ENCODE data around the gene OR51B4. TPM values are rescaled to one million over a fixed set of nuclear protein-coding genes. Genes with fewer than 3 reads are reported as not detected.

Gene OR51B4
- total RNA-seq, 2 donors from 2014 or later, result not detected

- Mint-ChIP-seq H3K27me3 (peaks cover 10% of the 10 kb centered on the region), H3K27ac (no peak overlapping the region), H3K4me3 (no peak overlapping the region), H3K4me1 (no peaks in the 10 kb centered on the region), H3K36me3 (ENCODE audit: low read depth) (no peaks in the 10 kb centered on the region)
- DNase-seq (no peak), ATAC-seq (no peak)
- no peaks in the 10 kb centered on the region for H3K9me3 ChIP-seq (ENCODE audit: control insufficient read depth, low read length, poor library complexity, severe bottlenecking)
Measured at GRCh38 chr11:5288906-5289550, 12.7 kb downstream of the OR51B4 start.

GRCh38 chr11:5288108-5288905 is 13.4 kb downstream of the OR51B4 start:
- H3K27ac Mint-ChIP-seq, result no peak overlapping the region
- no peak for ATAC-seq
- no peak overlapping the region for H3K4me3 Mint-ChIP-seq
- no peaks in the 10 kb centered on the region for H3K9me3 ChIP-seq (ENCODE audit: control insufficient read depth, low read length, poor library complexity, severe bottlenecking)
- H3K4me1 Mint-ChIP-seq, result no peaks in the 10 kb centered on the region
- H3K27me3 Mint-ChIP-seq, result peaks cover 10% of the 10 kb centered on the region
- no peaks in the 10 kb centered on the region for H3K36me3 Mint-ChIP-seq (ENCODE audit: low read depth)
- no peak for DNase-seq

GRCh38 chr11:5286901-5287300 is 14.8 kb downstream of the OR51B4 start:
- Mint-ChIP-seq H3K36me3 (ENCODE audit: low read depth) (no peaks in the 10 kb centered on the region), H3K4me1 (no peaks in the 10 kb centered on the region), H3K4me3 (no peak overlapping the region), H3K27ac (no peak overlapping the region), H3K27me3 (peaks cover 10% of the 10 kb centered on the region)
- ATAC-seq (no peak), DNase-seq (no peak)
- H3K9me3 ChIP-seq (ENCODE audit: control insufficient read depth, low read length, poor library complexity, severe bottlenecking), result no peaks in the 10 kb centered on the region

GRCh38 chr11:5286351-5286750 is 15.4 kb downstream of the OR51B4 start:
- Mint-ChIP-seq H3K27me3 (peaks cover 10% of the 10 kb centered on the region), H3K4me1 (no peaks in the 10 kb centered on the region), H3K36me3 (ENCODE audit: low read depth) (no peaks in the 10 kb centered on the region), H3K4me3 (no peak overlapping the region), H3K27ac (no peak overlapping the region)
- H3K9me3 ChIP-seq (ENCODE audit: control insufficient read depth, low read length, poor library complexity, severe bottlenecking), result no peaks in the 10 kb centered on the region
- no peak for DNase-seq
- no peak for ATAC-seq

- ATAC-seq (no peak), DNase-seq (no peak)
- H3K4me3 Mint-ChIP-seq, result no peak overlapping the region
- no peak overlapping the region for H3K27ac Mint-ChIP-seq
- no peaks in the 10 kb centered on the region for H3K9me3 ChIP-seq (ENCODE audit: control insufficient read depth, low read length, poor library complexity, severe bottlenecking)
- no peaks in the 10 kb centered on the region for H3K36me3 Mint-ChIP-seq (ENCODE audit: low read depth)
- H3K27me3 Mint-ChIP-seq, result peaks cover 10% of the 10 kb centered on the region
- no peaks in the 10 kb centered on the region for H3K4me1 Mint-ChIP-seq
Measured at GRCh38 chr11:5285703-5286340, 15.9 kb downstream of the OR51B4 start.

GRCh38 chr11:5284637-5285036 is 17.1 kb downstream of the OR51B4 start:
- H3K27me3 Mint-ChIP-seq, result peaks cover 15% of the 10 kb centered on the region
- no peak overlapping the region for H3K4me3 Mint-ChIP-seq
- no peaks in the 10 kb centered on the region for H3K9me3 ChIP-seq (ENCODE audit: control insufficient read depth, low read length, poor library complexity, severe bottlenecking)
- ATAC-seq (no peak), DNase-seq (no peak)
- no peaks in the 10 kb centered on the region for H3K4me1 Mint-ChIP-seq
- no peak overlapping the region for H3K27ac Mint-ChIP-seq
- no peaks in the 10 kb centered on the region for H3K36me3 Mint-ChIP-seq (ENCODE audit: low read depth)

- Mint-ChIP-seq H3K27ac (no peak overlapping the region), H3K4me1 (no peaks in the 10 kb centered on the region), H3K27me3 (peaks cover 15% of the 10 kb centered on the region), H3K36me3 (ENCODE audit: low read depth) (no peaks in the 10 kb centered on the region), H3K4me3 (no peak overlapping the region)
- ATAC-seq (no peak), DNase-seq (no peak)
- no peaks in the 10 kb centered on the region for H3K9me3 ChIP-seq (ENCODE audit: control insufficient read depth, low read length, poor library complexity, severe bottlenecking)
Measured at GRCh38 chr11:5283882-5284281, 17.9 kb downstream of the OR51B4 start.

GRCh38 chr11:5283086-5283485 is 18.7 kb downstream of the OR51B4 start:
- ATAC-seq (no peak), DNase-seq (no peak)
- no peaks in the 10 kb centered on the region for H3K9me3 ChIP-seq (ENCODE audit: control insufficient read depth, low read length, poor library complexity, severe bottlenecking)
- Mint-ChIP-seq H3K27me3 (peaks cover 15% of the 10 kb centered on the region), H3K36me3 (ENCODE audit: low read depth) (no peaks in the 10 kb centered on the region), H3K4me1 (no peaks in the 10 kb centered on the region), H3K4me3 (no peak overlapping the region), H3K27ac (no peak overlapping the region)

- DNase-seq (no peak), ATAC-seq (no peak)
- Mint-ChIP-seq H3K4me1 (no peaks in the 10 kb centered on the region), H3K36me3 (ENCODE audit: low read depth) (no peaks in the 10 kb centered on the region), H3K27me3 (peaks cover 15% of the 10 kb centered on the region), H3K4me3 (no peak overlapping the region), H3K27ac (no peak overlapping the region)
- no peaks in the 10 kb centered on the region for H3K9me3 ChIP-seq (ENCODE audit: control insufficient read depth, low read length, poor library complexity, severe bottlenecking)
Measured at GRCh38 chr11:5282628-5283027, 19.1 kb downstream of the OR51B4 start.

GRCh38 chr11:5281596-5281995 is 20.1 kb downstream of the OR51B4 start:
- no peaks in the 10 kb centered on the region for H3K36me3 Mint-ChIP-seq (ENCODE audit: low read depth)
- no peak for ATAC-seq
- no peak overlapping the region for H3K27ac Mint-ChIP-seq
- no peaks in the 10 kb centered on the region for H3K4me1 Mint-ChIP-seq
- DNase-seq, result no peak
- H3K9me3 ChIP-seq (ENCODE audit: control insufficient read depth, low read length, poor library complexity, severe bottlenecking), result no peaks in the 10 kb centered on the region
- no peak overlapping the region for H3K4me3 Mint-ChIP-seq
- peaks cover 15% of the 10 kb centered on the region for H3K27me3 Mint-ChIP-seq

- no peak for DNase-seq
- no peak overlapping the region for H3K4me3 Mint-ChIP-seq
- no peaks in the 10 kb centered on the region for H3K36me3 Mint-ChIP-seq (ENCODE audit: low read depth)
- H3K27me3 Mint-ChIP-seq, result peaks cover 15% of the 10 kb centered on the region
- no peak for ATAC-seq
- H3K9me3 ChIP-seq (ENCODE audit: control insufficient read depth, low read length, poor library complexity, severe bottlenecking), result no peaks in the 10 kb centered on the region
- H3K4me1 Mint-ChIP-seq, result no peaks in the 10 kb centered on the region
- H3K27ac Mint-ChIP-seq, result no peak overlapping the region
Measured at GRCh38 chr11:5280582-5281102, 21.1 kb downstream of the OR51B4 start.

GRCh38 chr11:5279471-5280090 is 22.2 kb downstream of the OR51B4 start:
- no peaks in the 10 kb centered on the region for H3K4me1 Mint-ChIP-seq
- DNase-seq (no peak), ATAC-seq (no peak)
- peaks cover 6% of the 10 kb centered on the region for H3K27me3 Mint-ChIP-seq
- H3K9me3 ChIP-seq (ENCODE audit: control insufficient read depth, low read length, poor library complexity, severe bottlenecking), result no peaks in the 10 kb centered on the region
- no peak overlapping the region for H3K4me3 Mint-ChIP-seq
- no peak overlapping the region for H3K27ac Mint-ChIP-seq
- no peaks in the 10 kb centered on the region for H3K36me3 Mint-ChIP-seq (ENCODE audit: low read depth)

GRCh38 chr11:5277807-5278382 is 23.9 kb downstream of the OR51B4 start:
- no peaks in the 10 kb centered on the region for H3K36me3 Mint-ChIP-seq (ENCODE audit: low read depth)
- peaks cover 5% of the 10 kb centered on the region for H3K27me3 Mint-ChIP-seq
- no peaks in the 10 kb centered on the region for H3K9me3 ChIP-seq (ENCODE audit: control insufficient read depth, low read length, poor library complexity, severe bottlenecking)
- no peak overlapping the region for H3K27ac Mint-ChIP-seq
- ATAC-seq (no peak), DNase-seq (no peak)
- H3K4me3 Mint-ChIP-seq, result no peak overlapping the region
- no peaks in the 10 kb centered on the region for H3K4me1 Mint-ChIP-seq

Data from T-helper 17 cell (primary cell).